ENCODE measurements around the gene RRAGB.

GRCh38 chrX:55714161-55714560 lies 3.4 kb upstream of the RRAGB start:
- TF ChIP-seq CTCF (IDR thresholded peaks at IDR 0.05) (no peak), REST (IDR thresholded peaks at IDR 0.05; ENCODE audit: insufficient read depth in 1 of 2, low read depth in 2 of 2, low read length in 1 of 2) (no peak), POLR2AphosphoS5 (IDR thresholded peaks at IDR 0.05; ENCODE audit: low read depth, low read length) (no peak), SIN3A (IDR thresholded peaks at IDR 0.05; ENCODE audit: borderline replicate concordance, insufficient read depth, low read depth, low read length) (no peak)
